HFFc6 (cell line): Measurements from ENCODE around the gene REG1B. TPM values are rescaled to one million over a fixed set of nuclear protein-coding genes. Genes with fewer than 3 reads are reported as not detected.

Source experiments
- DNase-seq: peaks from one replicate; pipeline ENCODE4 v3.0.0-alpha.2; 2018
- H3K27ac Mint-ChIP-seq: 2 replicates; pipeline ENCODE4 v1.8.0; 2020; ENCODE audit warnings: mild to moderate bottlenecking, mixed read lengths
- H3K27me3 Mint-ChIP-seq: 2 replicates; pipeline ENCODE4 v1.8.0; 2021; ENCODE audit warnings: mild to moderate bottlenecking, moderate library complexity, mixed read lengths; ENCODE audit not compliant: insufficient read depth
- H3K36me3 Mint-ChIP-seq: 2 replicates; pipeline ENCODE4 v1.8.0; 2021; ENCODE audit warnings: low read depth, mixed read lengths
- H3K4me1 Mint-ChIP-seq: 2 replicates; pipeline ENCODE4 v1.8.0; 2020; ENCODE audit warnings: low read depth, mixed read lengths
- H3K4me3 Mint-ChIP-seq: 2 replicates; pipeline ENCODE4 v1.8.0; 2020; ENCODE audit warnings: mild to moderate bottlenecking, moderate library complexity, mixed read lengths
- H3K9me3 Mint-ChIP-seq: 2 replicates; pipeline ENCODE4 v1.8.0; 2020; ENCODE audit warnings: mild to moderate bottlenecking, mixed read lengths
- CTCF ChIP-seq: fragments of 200-600 bp; sonication (generic); IDR thresholded peaks from 2 replicates; pipeline ENCODE4 v1.5.0; 2021; ENCODE audit warnings: antibody characterized with exemption, mild to moderate bottlenecking
- long read RNA-seq: library from polyadenylated mRNA; unstranded; transcript quantifications from one replicate; pipeline ENCODE4 v2.0.0, GENCODE V29; 2019
- total RNA-seq, 6 experiments: library from RNA; stranded (reverse); fragmentation: NEBNext Ultra II Directional; extraction: Animal tissue kit (Norgen Biotek cat#: 25700); gene quantifications; 2 replicates in 1 of 6; 3 replicates in 5 of 6; pipeline ENCODE4 v1.2.3, GENCODE V29; 2021

The REG1B gene
- not detected for total RNA-seq
- long read RNA-seq = 0 reads

- H3K27ac Mint-ChIP-seq = no peak within 1 kb of the TSS
- no peak for TF ChIP-seq CTCF
- H3K4me3 Mint-ChIP-seq = no peak within 1 kb of the TSS
- DNase-seq = no peak
- no peaks in the 10 kb centered on the region for H3K27me3 Mint-ChIP-seq
- peaks cover 42% of the 10 kb centered on the region for H3K9me3 Mint-ChIP-seq
- H3K4me1 Mint-ChIP-seq = no peaks in the 10 kb centered on the region
- no peaks in the 10 kb centered on the region for H3K36me3 Mint-ChIP-seq
These were observed at the start of gene REG1B for GRCh38 chr2:79087785-79088364. TSS of gene REG1B (minus strand) at chr2:79087993. CDS start at chr2:79087612, 381 bp downstream.

- Mint-ChIP-seq H3K4me1 (no peaks in the 10 kb centered on the region), H3K27me3 (no peaks in the 10 kb centered on the region), H3K4me3 (no peak overlapping the region), H3K27ac (no peak overlapping the region), H3K9me3 (peaks cover 21% of the 10 kb centered on the region), H3K36me3 (no peaks in the 10 kb centered on the region)
- no peak for DNase-seq
- no peak for TF ChIP-seq CTCF
These were observed 43.9 kb upstream of the REG1B start for GRCh38 chr2:79131687-79132086.

GRCh38 chr2:79129804-79130203 lies 42.0 kb upstream of the REG1B start:
- DNase-seq = no peak
- Mint-ChIP-seq H3K9me3 (peaks cover 30% of the 10 kb centered on the region), H3K36me3 (no peaks in the 10 kb centered on the region), H3K4me1 (no peaks in the 10 kb centered on the region), H3K27ac (no peak overlapping the region), H3K4me3 (no peak overlapping the region), H3K27me3 (no peaks in the 10 kb centered on the region)
- no peak for TF ChIP-seq CTCF

GRCh38 chr2:79129260-79129659 lies 41.5 kb upstream of the REG1B start:
- H3K27ac Mint-ChIP-seq = no peak overlapping the region
- H3K9me3 Mint-ChIP-seq = peaks cover 30% of the 10 kb centered on the region
- no peak for TF ChIP-seq CTCF
- no peaks in the 10 kb centered on the region for H3K27me3 Mint-ChIP-seq
- H3K36me3 Mint-ChIP-seq = no peaks in the 10 kb centered on the region
- no peak for DNase-seq
- H3K4me3 Mint-ChIP-seq = no peak overlapping the region
- H3K4me1 Mint-ChIP-seq = no peaks in the 10 kb centered on the region

GRCh38 chr2:79128406-79128805 lies 40.6 kb upstream of the REG1B start:
- no peak for DNase-seq
- no peaks in the 10 kb centered on the region for H3K36me3 Mint-ChIP-seq
- no peaks in the 10 kb centered on the region for H3K27me3 Mint-ChIP-seq
- H3K4me3 Mint-ChIP-seq = no peak overlapping the region
- no peak for TF ChIP-seq CTCF
- peaks cover 30% of the 10 kb centered on the region for H3K9me3 Mint-ChIP-seq
- no peaks in the 10 kb centered on the region for H3K4me1 Mint-ChIP-seq
- H3K27ac Mint-ChIP-seq = no peak overlapping the region

GRCh38 chr2:79125721-79125985 lies 37.9 kb upstream of the REG1B start:
- no peaks in the 10 kb centered on the region for H3K36me3 Mint-ChIP-seq
- no peaks in the 10 kb centered on the region for H3K4me1 Mint-ChIP-seq
- no peaks in the 10 kb centered on the region for H3K27me3 Mint-ChIP-seq
- DNase-seq = no peak
- no peak for TF ChIP-seq CTCF
- peaks cover 38% of the 10 kb centered on the region for H3K9me3 Mint-ChIP-seq
- no peak overlapping the region for H3K4me3 Mint-ChIP-seq
- H3K27ac Mint-ChIP-seq = no peak overlapping the region
